Stimulated activated naive CD8-positive, alpha-beta T cell treated with anti-CD3 and anti-CD28 coated beads, Interleukin-15, Interleukin-2, amounts not matched to agents 100 ng/mL and 50 ng/mL, for 24 hours (primary cell): Measurements from ENCODE around the gene CIDEA.

Experiments used
- H3K27ac Mint-ChIP-seq: one replicate; pipeline ENCODE4 v1.8.0; 2021; ENCODE audit warnings: mild to moderate bottlenecking, mixed read lengths
- H3K27me3 Mint-ChIP-seq: one replicate; pipeline ENCODE4 v1.8.0; 2021; ENCODE audit warnings: mixed read lengths
- H3K36me3 Mint-ChIP-seq: one replicate; pipeline ENCODE4 v1.8.0; 2021; ENCODE audit warnings: low read depth, mixed read lengths
- H3K4me1 Mint-ChIP-seq: one replicate; pipeline ENCODE4 v1.8.0; 2021; ENCODE audit warnings: low read depth, mixed read lengths
- H3K4me3 Mint-ChIP-seq: one replicate; pipeline ENCODE4 v1.8.0; 2021; ENCODE audit warnings: mild to moderate bottlenecking, mixed read lengths
- H3K9me3 Mint-ChIP-seq: one replicate; pipeline ENCODE4 v1.8.0; 2021; ENCODE audit warnings: mixed read lengths

The CIDEA gene

DNA sequence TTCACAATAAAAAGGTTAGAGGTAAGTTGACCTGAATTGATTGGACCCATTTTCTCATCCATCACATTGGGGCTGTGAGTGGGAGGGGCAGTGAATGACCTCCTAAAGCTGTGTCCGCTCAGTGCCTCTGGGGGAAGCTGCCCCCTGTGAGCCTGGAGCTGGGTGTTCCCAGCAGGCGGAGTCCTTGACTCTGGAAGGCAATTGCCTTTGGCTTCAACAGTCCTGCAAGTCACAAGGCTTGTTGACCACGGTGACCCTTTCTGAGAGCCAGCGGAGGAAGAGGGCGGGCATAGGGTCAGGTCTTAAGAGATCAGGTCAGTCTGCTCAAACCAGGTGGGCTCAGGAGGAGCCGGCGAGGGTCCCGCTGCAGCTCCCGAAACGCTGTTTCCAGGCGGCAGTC is 1.1 kb upstream of the CIDEA start:
- H3K36me3 Mint-ChIP-seq = no peaks in the 10 kb centered on the region
- H3K4me1 Mint-ChIP-seq = no peaks in the 10 kb centered on the region
- H3K9me3 Mint-ChIP-seq = no peaks in the 10 kb centered on the region
- H3K4me3 Mint-ChIP-seq = no peak overlapping the region
- H3K27me3 Mint-ChIP-seq = peaks cover 63% of the 10 kb centered on the region
- H3K27ac Mint-ChIP-seq = no peak overlapping the region

DNA sequence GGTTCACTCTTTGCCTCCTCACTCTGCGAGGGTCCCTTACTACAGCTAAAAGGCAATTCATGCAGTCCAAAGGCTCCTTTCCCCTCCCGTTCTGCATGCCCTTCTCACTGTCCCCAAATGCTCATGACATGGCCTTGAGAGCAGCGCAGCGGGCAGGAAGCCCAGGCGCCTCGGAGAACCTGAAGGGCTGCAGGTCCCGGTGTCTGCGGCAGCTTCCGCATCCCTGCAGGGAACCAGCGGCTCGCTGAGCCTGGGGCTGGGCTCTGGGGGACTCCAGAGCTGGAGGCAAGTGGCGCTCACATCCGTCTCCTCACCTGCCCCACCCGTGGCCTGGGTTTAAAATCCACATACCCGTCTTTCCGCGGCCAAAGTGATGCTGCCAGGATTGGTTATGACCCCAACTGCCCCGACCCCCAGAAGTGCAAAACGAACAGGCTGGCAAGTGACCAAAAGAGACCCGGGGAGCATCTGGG is 462 bp upstream of the CIDEA start:
- Mint-ChIP-seq H3K27ac (no peak overlapping the region), H3K4me1 (no peaks in the 10 kb centered on the region), H3K9me3 (no peaks in the 10 kb centered on the region), H3K27me3 (peaks cover 60% of the 10 kb centered on the region), H3K36me3 (no peaks in the 10 kb centered on the region), H3K4me3 (no peak overlapping the region)

DNA sequence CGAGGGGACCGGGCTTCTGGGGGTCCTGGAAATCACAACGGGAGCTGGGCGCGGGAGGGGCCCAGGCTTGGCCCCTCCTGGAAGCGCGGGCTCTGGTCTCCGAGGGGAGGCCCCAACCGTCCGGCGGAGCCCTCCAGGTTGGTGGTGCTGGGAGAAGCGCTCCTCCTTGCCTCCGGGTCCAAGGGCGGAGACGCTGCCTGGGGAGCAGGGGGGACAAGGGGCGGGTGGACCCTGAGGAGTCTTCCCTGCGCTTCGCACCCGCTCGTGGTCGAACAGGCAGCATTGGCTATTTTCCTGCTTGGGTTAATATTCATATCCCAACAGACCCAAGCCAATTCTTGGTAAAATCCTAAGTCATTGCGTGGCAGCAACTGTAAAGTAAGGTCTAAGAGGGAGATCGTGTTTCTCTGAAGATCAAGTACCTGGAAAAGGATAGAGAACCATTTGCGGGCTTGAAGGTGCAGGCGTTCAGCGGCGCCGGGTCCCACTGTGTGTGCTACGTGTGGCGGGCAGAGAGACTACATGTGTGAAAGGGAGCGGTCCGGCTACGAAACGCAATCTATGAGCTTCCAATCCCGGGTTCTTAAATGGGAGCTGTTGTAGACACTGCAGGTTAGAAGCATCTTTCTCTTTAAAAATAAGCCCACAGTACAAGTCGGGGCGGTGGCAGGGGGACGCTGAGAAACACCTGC is 805 bp downstream of the CIDEA start:
- Mint-ChIP-seq H3K27me3 (peaks cover 50% of the 10 kb centered on the region), H3K4me3 (no peak overlapping the region), H3K4me1 (no peaks in the 10 kb centered on the region), H3K9me3 (no peaks in the 10 kb centered on the region), H3K27ac (no peak overlapping the region), H3K36me3 (no peaks in the 10 kb centered on the region)

DNA sequence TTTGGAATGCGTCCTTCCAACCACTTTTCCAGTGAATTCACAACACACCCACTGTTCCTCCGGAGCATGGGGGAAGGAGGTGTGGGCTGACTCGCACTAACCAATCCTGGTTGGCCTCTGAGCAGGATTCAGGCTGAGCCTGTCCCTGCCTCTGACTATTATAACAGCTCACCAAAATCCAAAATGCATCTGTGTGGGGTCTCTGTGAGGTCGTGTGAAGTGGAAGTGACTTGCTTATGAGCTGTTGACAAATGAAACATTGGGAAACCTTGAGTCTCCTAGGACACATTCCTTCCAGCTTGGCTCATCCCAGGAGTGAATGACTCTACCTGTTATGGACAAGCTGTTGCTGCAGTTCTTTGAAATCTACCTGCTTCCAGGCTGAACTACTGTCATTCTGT is 1.5 kb downstream of the CIDEA start:
- peaks cover 47% of the 10 kb centered on the region for H3K27me3 Mint-ChIP-seq
- no peaks in the 10 kb centered on the region for H3K4me1 Mint-ChIP-seq
- no peaks in the 10 kb centered on the region for H3K36me3 Mint-ChIP-seq
- H3K9me3 Mint-ChIP-seq = no peaks in the 10 kb centered on the region
- no peak overlapping the region for H3K27ac Mint-ChIP-seq
- H3K4me3 Mint-ChIP-seq = no peak overlapping the region

DNA sequence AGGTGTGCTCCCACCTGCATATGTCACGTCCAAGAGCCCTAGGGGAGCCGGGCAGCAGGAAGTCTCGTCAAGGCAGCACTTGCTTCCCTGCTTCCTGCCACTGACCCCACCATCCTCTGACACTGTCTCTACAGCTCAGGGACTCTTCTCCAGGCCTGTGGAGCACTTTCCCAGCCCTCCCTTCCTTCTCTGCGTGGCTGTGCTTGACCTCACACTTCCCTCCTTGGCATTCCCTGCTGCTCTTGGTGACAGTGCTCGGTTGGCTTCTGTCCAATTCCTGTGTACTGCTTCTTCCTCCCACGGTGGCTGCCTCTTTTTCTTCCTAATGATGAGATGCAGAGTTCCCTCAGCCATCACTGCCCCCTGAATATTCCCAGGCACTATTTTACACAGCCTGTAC is 2.8 kb downstream of the CIDEA start:
- Mint-ChIP-seq H3K36me3 (no peaks in the 10 kb centered on the region), H3K4me3 (no peak overlapping the region), H3K9me3 (no peaks in the 10 kb centered on the region), H3K4me1 (no peaks in the 10 kb centered on the region), H3K27me3 (peaks cover 35% of the 10 kb centered on the region), H3K27ac (no peak overlapping the region)

DNA sequence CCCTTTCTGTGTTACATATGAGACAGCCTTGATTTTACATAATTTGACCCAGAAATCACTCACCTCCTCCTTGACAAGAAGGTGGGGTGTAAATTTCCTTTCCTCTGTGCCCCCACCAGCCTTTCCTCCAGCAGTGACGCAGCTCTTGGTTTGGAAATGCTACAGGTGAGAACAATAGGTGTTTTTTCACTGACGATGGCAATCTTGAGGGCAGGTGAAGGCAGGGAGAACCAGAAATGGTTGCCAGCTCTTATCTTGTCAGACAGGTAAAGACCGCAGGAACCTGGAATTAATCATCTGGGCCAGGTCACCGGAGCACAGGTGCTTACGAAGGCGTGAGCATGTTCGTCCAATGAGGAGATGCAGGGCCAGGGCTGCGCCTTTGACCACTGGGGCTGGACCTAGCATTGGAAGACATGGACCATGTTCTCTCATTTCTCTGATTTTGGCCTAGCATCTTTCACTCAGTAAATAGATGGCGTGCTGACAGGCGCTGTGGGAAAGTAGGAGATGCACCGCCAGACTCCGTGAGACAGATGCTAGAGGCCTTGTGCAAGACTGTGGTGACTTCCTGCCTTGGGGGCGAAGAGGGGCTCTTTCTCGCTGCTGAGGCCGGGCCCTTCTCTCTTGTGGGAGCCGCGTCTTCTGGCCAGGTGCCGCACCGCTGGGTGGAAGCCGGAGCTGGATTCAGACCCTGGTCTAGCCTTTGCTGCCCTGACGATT is 4.0 kb downstream of the CIDEA start:
- no peaks in the 10 kb centered on the region for H3K4me1 Mint-ChIP-seq
- H3K27me3 Mint-ChIP-seq = peaks cover 27% of the 10 kb centered on the region
- H3K27ac Mint-ChIP-seq = no peak overlapping the region
- H3K4me3 Mint-ChIP-seq = no peak overlapping the region
- H3K36me3 Mint-ChIP-seq = no peaks in the 10 kb centered on the region
- no peaks in the 10 kb centered on the region for H3K9me3 Mint-ChIP-seq

DNA sequence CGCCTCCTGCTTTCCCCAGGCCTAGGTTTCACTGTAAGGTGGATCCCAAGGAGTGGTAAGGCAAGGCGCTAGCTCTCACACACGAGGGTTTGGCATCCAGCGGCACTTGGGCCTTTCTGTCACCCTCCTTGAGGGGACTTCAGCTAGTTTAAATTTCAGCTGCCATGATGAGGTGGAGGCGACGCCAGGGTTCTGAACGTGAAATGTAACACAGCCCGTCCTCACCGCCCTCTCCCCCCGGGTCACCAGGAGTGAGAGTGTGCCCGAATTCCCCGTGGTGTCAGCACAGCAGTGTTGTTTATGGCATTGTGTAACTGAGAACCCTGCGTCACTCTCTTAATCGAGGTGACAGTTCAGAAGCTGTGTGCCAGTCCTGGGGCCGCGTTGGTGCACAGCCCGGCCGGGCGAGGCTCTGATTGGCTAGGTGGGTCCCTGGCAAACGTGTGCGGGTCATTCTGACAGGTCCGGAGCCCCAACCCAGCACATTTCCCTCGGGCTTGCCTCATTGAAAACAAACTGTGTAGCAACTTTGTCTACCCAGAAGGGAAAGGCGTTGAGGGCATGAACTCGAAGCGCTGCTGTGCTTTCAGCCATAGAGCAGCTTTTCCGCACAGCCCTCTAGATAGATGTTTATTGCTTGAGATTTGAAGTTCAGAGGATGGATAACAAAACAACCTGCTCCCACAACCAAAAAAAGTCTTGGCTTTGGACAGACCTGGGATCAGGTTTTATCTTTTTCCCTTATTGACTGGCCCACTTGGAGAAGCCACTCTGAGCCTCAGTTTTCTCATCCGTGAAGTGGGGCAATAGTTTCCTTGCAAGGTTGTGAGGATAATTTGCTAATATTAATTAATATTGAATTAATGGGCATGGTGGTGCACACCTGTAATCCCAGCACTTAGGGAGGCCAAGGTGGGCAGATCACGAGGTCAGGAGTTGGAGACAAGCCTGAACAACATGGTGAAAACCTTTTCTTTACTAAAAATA is 4.9 kb downstream of the CIDEA start:
- H3K4me3 Mint-ChIP-seq = no peak overlapping the region
- no peaks in the 10 kb centered on the region for H3K4me1 Mint-ChIP-seq
- no peak overlapping the region for H3K27ac Mint-ChIP-seq
- no peaks in the 10 kb centered on the region for H3K9me3 Mint-ChIP-seq
- H3K27me3 Mint-ChIP-seq = peaks cover 19% of the 10 kb centered on the region
- H3K36me3 Mint-ChIP-seq = no peaks in the 10 kb centered on the region

DNA sequence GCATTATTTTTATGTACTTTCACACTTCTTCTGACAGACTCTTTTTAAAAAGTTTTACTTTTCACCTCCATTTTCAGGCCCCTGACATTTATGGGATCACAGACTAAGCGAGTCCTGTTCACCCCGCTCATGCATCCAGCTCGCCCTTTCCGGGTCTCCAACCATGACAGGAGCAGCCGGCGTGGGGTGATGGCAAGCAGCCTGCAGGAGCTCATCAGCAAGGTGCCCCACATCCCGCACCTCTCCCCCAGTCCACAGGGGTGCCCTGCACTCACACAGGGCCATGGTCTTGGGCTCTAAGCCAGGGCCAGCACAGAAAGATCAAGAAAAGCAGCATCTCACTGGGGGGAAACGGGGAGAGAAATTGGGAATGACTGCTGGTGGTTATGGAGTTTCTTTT is 8.6 kb downstream of the CIDEA start:
- no peak overlapping the region for H3K27ac Mint-ChIP-seq
- H3K36me3 Mint-ChIP-seq = no peaks in the 10 kb centered on the region
- no peak overlapping the region for H3K4me3 Mint-ChIP-seq
- H3K4me1 Mint-ChIP-seq = no peaks in the 10 kb centered on the region
- no peaks in the 10 kb centered on the region for H3K9me3 Mint-ChIP-seq
- peaks cover 13% of the 10 kb centered on the region for H3K27me3 Mint-ChIP-seq

DNA sequence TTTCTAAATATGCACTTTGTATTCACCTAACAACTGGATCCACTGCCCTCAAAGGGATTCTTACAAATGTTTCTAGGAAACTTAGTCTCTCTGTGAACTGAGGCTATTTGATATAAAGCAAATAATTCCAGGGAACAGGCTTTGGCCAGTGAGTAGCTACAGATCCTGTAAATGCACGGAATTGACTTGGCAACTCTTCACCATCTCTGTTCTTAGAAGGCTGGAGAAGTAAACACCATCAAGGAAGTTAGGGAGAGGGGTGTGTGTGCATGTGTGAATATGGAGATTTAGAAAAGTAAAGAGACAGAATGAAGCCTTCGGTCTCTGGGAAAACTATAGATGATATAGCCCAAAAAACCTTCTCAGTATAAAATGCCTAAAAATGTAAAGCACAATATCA is 10.7 kb downstream of the CIDEA start:
- no peaks in the 10 kb centered on the region for H3K9me3 Mint-ChIP-seq
- no peaks in the 10 kb centered on the region for H3K36me3 Mint-ChIP-seq
- H3K27me3 Mint-ChIP-seq = peaks cover 13% of the 10 kb centered on the region
- no peak overlapping the region for H3K27ac Mint-ChIP-seq
- no peaks in the 10 kb centered on the region for H3K4me1 Mint-ChIP-seq
- H3K4me3 Mint-ChIP-seq = no peak overlapping the region

DNA sequence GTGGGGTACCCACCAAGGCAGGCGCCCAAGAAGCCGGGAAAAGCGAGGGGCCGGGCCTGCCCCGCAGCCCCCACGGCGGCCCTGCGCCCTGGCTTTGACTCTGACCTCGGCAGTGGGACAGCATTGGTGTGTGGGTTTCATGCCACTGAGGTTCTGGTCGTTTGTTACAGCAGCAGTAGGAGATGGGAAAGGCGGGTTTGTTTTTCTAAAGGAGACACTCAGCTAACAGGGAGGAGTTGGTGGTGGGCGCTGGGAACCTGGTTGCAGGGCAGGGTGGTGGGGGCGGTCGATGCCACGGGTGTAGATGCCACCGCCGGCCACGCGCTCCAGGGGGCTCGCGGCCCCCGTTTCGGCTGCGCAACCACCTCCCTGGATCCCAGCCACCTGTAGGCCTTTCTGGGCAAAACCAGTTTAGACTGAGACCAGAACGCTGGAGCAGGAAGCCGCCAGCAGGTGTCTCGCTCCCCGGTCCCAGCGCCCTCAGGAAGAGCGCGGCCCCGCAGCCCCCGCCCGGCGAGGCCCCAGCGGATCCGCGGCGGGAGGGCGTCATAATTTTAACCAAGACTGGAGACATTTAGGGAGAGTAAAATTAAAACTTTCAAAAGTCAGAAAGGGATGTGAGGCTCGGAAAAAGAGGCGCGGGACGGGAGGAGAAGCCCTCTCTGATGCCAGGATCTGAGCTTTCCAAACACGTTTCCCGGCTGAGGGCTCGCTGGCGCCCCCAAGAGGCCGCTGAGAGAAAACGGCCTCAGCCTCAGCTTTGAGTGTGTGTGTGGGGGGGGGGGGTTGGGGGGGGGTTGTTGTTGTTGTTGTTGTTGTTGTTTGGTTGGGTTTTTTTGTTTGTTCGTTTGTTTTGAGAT is 17.4 kb downstream of the CIDEA start:
- Mint-ChIP-seq H3K4me1 (no peaks in the 10 kb centered on the region), H3K36me3 (no peaks in the 10 kb centered on the region), H3K27ac (peak overlapping the region; percentile 36), H3K27me3 (peaks cover 3% of the 10 kb centered on the region), H3K9me3 (no peaks in the 10 kb centered on the region), H3K4me3 (peak overlapping the region; percentile 65)

DNA sequence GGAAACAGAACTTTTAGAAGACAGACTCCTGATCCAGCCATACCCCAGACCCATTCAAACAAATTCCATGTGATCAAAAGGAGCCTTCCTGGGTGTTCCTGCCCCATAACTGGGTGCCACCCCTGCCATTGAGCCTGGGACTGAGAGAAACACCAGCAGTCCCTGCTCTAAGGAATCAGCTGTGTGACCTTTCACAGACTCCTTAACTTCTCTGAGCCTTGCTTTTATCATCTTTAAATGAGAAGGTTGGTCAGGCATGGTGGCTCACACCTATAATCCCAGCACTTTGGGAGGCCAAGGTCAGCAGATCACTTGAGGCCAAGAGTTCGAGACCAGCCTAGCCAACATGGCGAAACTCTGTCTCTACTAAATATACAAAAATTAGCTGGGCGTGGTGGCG is 20.6 kb downstream of the CIDEA start:
- H3K27ac Mint-ChIP-seq = no peak overlapping the region
- no peak overlapping the region for H3K4me3 Mint-ChIP-seq
- no peaks in the 10 kb centered on the region for H3K4me1 Mint-ChIP-seq

DNA sequence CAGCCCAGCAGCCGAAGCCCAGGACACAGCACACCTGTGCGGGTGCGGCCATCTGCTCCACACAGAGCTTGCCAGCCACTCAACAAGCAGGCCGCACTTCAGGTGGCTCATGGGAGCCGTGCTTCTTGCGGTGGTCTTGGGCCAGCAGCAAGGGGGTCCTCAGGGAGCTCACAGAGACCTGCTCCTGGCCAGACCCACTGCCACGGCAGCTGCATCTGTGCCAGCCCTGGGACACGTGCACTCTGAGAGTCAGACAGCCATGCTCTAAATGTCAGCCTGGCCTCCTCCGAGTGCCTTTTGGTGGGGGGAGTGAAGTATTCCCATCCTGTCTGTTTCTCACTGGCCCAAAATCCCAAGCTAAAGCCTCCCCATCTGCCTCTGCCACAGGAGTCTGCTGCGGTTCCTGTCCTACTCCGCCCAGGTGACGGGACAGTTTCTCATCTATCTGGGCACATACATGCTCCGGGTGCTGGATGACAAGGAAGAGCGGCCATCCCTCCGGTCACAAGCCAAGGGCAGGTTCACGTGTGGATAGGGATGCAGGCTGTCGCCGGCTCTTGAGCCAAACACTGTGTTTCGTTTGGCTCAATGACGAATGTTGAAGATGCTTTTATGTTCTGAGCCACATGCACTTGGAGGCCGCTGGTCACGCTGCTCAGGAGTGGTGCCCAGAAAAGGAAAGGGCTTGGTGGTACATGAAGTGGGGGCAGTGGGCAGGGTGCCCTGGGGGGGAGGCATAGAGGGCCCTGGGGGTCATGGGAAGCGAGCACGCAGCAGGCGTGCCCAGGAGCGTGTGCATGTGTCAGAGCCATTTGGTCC is 22.8 kb downstream of the CIDEA start:
- peaks cover 3% of the 10 kb centered on the region for H3K27me3 Mint-ChIP-seq
- no peaks in the 10 kb centered on the region for H3K9me3 Mint-ChIP-seq
- H3K4me3 Mint-ChIP-seq = no peak overlapping the region
- no peak overlapping the region for H3K27ac Mint-ChIP-seq
- H3K36me3 Mint-ChIP-seq = no peaks in the 10 kb centered on the region
- H3K4me1 Mint-ChIP-seq = no peaks in the 10 kb centered on the region

More for the DNA sequence above, 20.6 kb downstream of the CIDEA start:
- H3K36me3 Mint-ChIP-seq = no peaks in the 10 kb centered on the region
- H3K9me3 Mint-ChIP-seq = no peaks in the 10 kb centered on the region
- peaks cover 3% of the 10 kb centered on the region for H3K27me3 Mint-ChIP-seq

DNA sequence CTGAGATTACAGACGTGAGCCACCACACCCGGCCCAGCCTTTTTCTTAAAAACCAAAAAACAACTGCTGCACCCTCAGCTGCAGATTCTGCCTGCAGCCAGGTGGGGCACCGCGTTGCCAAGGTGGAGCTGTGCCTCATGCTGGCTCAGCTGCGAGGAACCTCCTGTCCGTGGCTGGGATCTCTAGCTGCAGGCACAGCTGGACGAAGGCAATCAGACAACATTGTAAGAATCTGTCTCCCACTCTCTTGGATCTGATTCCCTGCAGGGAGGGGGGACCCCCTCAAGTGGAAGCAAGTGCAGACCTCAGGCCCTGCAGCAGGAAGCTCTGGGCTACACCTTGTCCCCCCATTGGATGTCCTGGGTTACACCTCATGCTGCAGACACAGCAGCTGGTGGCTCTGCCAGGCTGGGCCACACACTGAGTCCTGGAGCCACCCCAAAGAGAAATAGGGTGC is 24.1 kb downstream of the CIDEA start:
- no peak overlapping the region for H3K27ac Mint-ChIP-seq
- no peaks in the 10 kb centered on the region for H3K36me3 Mint-ChIP-seq
- H3K9me3 Mint-ChIP-seq = no peaks in the 10 kb centered on the region
- H3K27me3 Mint-ChIP-seq = peaks cover 7% of the 10 kb centered on the region
- H3K4me1 Mint-ChIP-seq = no peaks in the 10 kb centered on the region
- no peak overlapping the region for H3K4me3 Mint-ChIP-seq
